GM12878 (cell line): ENCODE data around the gene ESPNL. TPM values are rescaled to one million over a fixed set of nuclear protein-coding genes. Genes with fewer than 3 reads are reported as not detected.

ENCODE experiments used
- ATAC-seq: fragments of 200-7000 bp; cut with Tn5 transposase; 3 replicates; pipeline ENCODE4 v1.9.1; 2020; ENCODE audit warnings: mild to moderate bottlenecking, moderate library complexity
- BruUV-seq: library from RNA; stranded (reverse); fragments of 400-500 nt; replicated peaks from 2 replicates; lab custom pipeline; 2021; lab: Mats Ljungman, UMichigan
- CTCF ChIA-PET: fragments of 300-600 bp; sonication (Branson Sonifier 250); formaldehyde crosslinking; extraction: SDS; loops from one replicate; lab custom pipeline; 2021; ENCODE audit warnings: inconsistent platforms; lab: Yijun Ruan, JAX
- POLR2A ChIA-PET: fragments of 350-600 bp; formaldehyde crosslinking; extraction: SDS; loops from one replicate; lab custom pipeline; 2021; ENCODE audit warnings: inconsistent platforms; lab: Charles Lee
- RAD21 ChIA-PET: fragments of 300-600 bp; sonication (Branson Sonifier 250); formaldehyde crosslinking; loops from one replicate; lab custom pipeline; 2023; ENCODE audit warnings: antibody characterized with exemption; ENCODE audit not compliant: unreplicated experiment; lab: Charles Lee
- SMC1A ChIA-PET: fragments of 300-600 bp; sonication (Branson Sonifier 250); formaldehyde crosslinking; loops from one replicate; lab custom pipeline; 2023; ENCODE audit not compliant: unreplicated experiment, uncharacterized antibody; lab: Charles Lee
- DNase-seq: peaks from one replicate; pipeline ENCODE4 v3.0.0-alpha.2; 2011; ENCODE audit warnings: low read depth, low spot score
- FAIRE-seq: peaks from 3 replicates; lab custom pipeline; 2011; peaks lifted over from hg19 to GRCh38; lab: Jason Lieb, UNC
- H2AFZ ChIP-seq: 2 replicates; pipeline ENCODE4 v1.6.0; 2011; ENCODE audit warnings: low read depth, low read length, control low read depth; ENCODE audit not compliant: control insufficient read depth
- H3K27ac ChIP-seq: 2 replicates; pipeline ENCODE4 v1.5.1; 2011; ENCODE audit warnings: control low read depth; ENCODE audit not compliant: control insufficient read depth, insufficient read depth
- H3K27me3 ChIP-seq, 2 experiments: replicated peaks in 1 of 2; 2 replicates each; pipeline versions ENCODE4 v1.6.0 to v1.6.1; 2011; ENCODE audit warnings: low read length in 1 of 2; ENCODE audit not compliant: control insufficient read depth in 2 of 2, insufficient read depth in 2 of 2
- H3K36me3 ChIP-seq, 2 experiments: 2 replicates each; pipeline ENCODE4 v1.5.1; 2011; ENCODE audit warnings: low read length in 1 of 2; ENCODE audit not compliant: control insufficient read depth in 2 of 2, insufficient read depth in 2 of 2
- H3K4me1 ChIP-seq: 2 replicates; pipeline ENCODE4 v1.6.1; 2011; ENCODE audit warnings: mild to moderate bottlenecking, low read length, moderate library complexity, mixed read lengths; ENCODE audit not compliant: control insufficient read depth, insufficient read depth
- H3K4me2 ChIP-seq: 2 replicates; pipeline ENCODE4 v1.6.0; 2011; ENCODE audit warnings: control low read depth; ENCODE audit not compliant: control insufficient read depth, insufficient read depth
- H3K4me3 ChIP-seq: fragments of 200-600 bp; sonication (generic); 2 replicates; pipeline ENCODE4 v1.5.1; 2016
- H3K79me2 ChIP-seq: 2 replicates; pipeline ENCODE4 v1.6.0; 2011; ENCODE audit warnings: low read length; ENCODE audit not compliant: control insufficient read depth, insufficient read depth
- H3K9ac ChIP-seq: 2 replicates; pipeline ENCODE4 v1.8.0; 2011; ENCODE audit warnings: low read length, control low read depth, mixed read lengths; ENCODE audit not compliant: control insufficient read depth, insufficient read depth
- H3K9me3 ChIP-seq: replicated peaks from 3 replicates; pipeline ENCODE4 v1.5.1; 2011; ENCODE audit warnings: mild to moderate bottlenecking, low read length; ENCODE audit not compliant: control insufficient read depth, insufficient read depth
- H4K20me1 ChIP-seq: 2 replicates; pipeline ENCODE4 v1.6.0; 2011; ENCODE audit not compliant: control insufficient read depth, insufficient read depth
- BACH1 ChIP-seq: fragments of 450-650 bp; IDR thresholded peaks from 2 replicates; pipeline ENCODE4 v1.6.1; 2017; ENCODE audit warnings: mild to moderate bottlenecking, borderline replicate concordance
- CBX3 ChIP-seq: fragments of 200-600 bp; sonication (generic); IDR thresholded peaks from 2 replicates; pipeline ENCODE4 v1.6.1; 2016; ENCODE audit warnings: low read depth, borderline replicate concordance
- CBX5 ChIP-seq: sonication (generic); IDR thresholded peaks from 2 replicates; pipeline ENCODE4 v1.6.1; 2016; ENCODE audit warnings: low read depth, moderate library complexity, mild to moderate bottlenecking, inconsistent platforms
- EZH2 ChIP-seq: IDR thresholded peaks from 2 replicates; pipeline ENCODE4 v1.6.1; 2012; ENCODE audit warnings: low read depth, mild to moderate bottlenecking, control low read depth, inconsistent platforms, low read length, borderline replicate concordance; ENCODE audit not compliant: control insufficient read depth
- FOS ChIP-seq: IDR thresholded peaks from 3 replicates; pipeline ENCODE4 v1.6.1; 2011; ENCODE audit warnings: borderline replicate concordance; ENCODE audit not compliant: insufficient read length; ENCODE audit errors: extremely low read depth
- JUND ChIP-seq: IDR thresholded peaks from 2 replicates; pipeline ENCODE4 v1.6.1; 2012; ENCODE audit warnings: low read depth, mild to moderate bottlenecking, low read length, improper control_type of control experiment, moderate library complexity
- NR2C2 ChIP-seq: IDR thresholded peaks from 2 replicates; pipeline ENCODE4 v1.6.1; 2011; ENCODE audit warnings: borderline replicate concordance, low read depth; ENCODE audit not compliant: control insufficient read depth, insufficient read length
- PAX5 ChIP-seq: IDR thresholded peaks from 2 replicates; pipeline ENCODE4 v1.6.1; 2011; ENCODE audit warnings: low read depth, low read length, borderline replicate concordance
- PBX3 ChIP-seq: IDR thresholded peaks from 2 replicates; pipeline ENCODE4 v1.6.1; 2011; ENCODE audit warnings: mild to moderate bottlenecking, low read depth, low read length, moderate library complexity; ENCODE audit not compliant: insufficient replicate concordance
- RAD21 ChIP-seq: IDR thresholded peaks from 2 replicates; pipeline ENCODE4 v1.6.1; 2011; ENCODE audit warnings: mild to moderate bottlenecking, low read depth, low read length, moderate library complexity; ENCODE audit not compliant: insufficient read depth
- TBL1XR1 ChIP-seq: IDR thresholded peaks from 2 replicates; pipeline ENCODE4 v1.6.1; 2012; ENCODE audit warnings: low read depth, low read length, improper control_type of control experiment
- YBX1 ChIP-seq: fragments of 450-650 bp; IDR thresholded peaks from 2 replicates; pipeline ENCODE4 v1.6.1; 2016; ENCODE audit warnings: antibody characterized with exemption
- ZNF274 ChIP-seq: IDR thresholded peaks from one replicate; pipeline ENCODE4 v1.8.0; 2011; ENCODE audit not compliant: insufficient read length, insufficient read depth
- WGBS: methylation state at CpG from one replicate; pipeline ENCODE4 v1.1.6; 2016; ENCODE audit warnings: low lambda C conversion rate; ENCODE audit not compliant: insufficient replicate concordance, insufficient coverage; ENCODE audit errors: missing lambda C conversion rate; 5-methylcytosine and 5-hydroxymethylcytosine counted together
- in situ Hi-C: fragments of 300-500 bp; cut with MboI; formaldehyde crosslinking; loops from 9 replicates; pipeline ENCODE4 v1.14.3; 2018; ENCODE audit warnings: mixed read lengths
- intact Hi-C: fragments of 100-400 bp; cut with micrococcal nuclease; formaldehyde crosslinking; loops from one replicate; pipeline ENCODE4 v1.14.2; 2022; ENCODE audit not compliant: unreplicated experiment
- polyA plus RNA-seq, 11 experiments: library from polyadenylated mRNA; depleted of rRNA in 4 of 11; unstranded in 6 of 11; stranded (reverse) in 5 of 11; fragments of >200 nt; fragmentation: Nextera tagmentation in 4 of 11; fragmentation: Illumina TruSeq in 1 of 11; extraction: Ambion mirVana in 4 of 11; extraction: Trizol in 1 of 11; gene quantifications; 1 replicate in 1 of 11; 2 replicates in 10 of 11; pipeline versions ENCODE4 v1.2.1 to v1.2.3, GENCODE V29; 2011 to 2016; ENCODE audit warnings: inconsistent platforms in 2 of 11, missing spikeins in 2 of 11, low read depth in 1 of 11
- total RNA-seq, 4 experiments: library from RNA; depleted of rRNA in 3 of 4; stranded (reverse); fragments of >200 nt in 3 of 4; fragmentation: Illumina TruSeq in 1 of 4; extraction: Trizol in 1 of 4; gene quantifications; 2 replicates each; pipeline versions ENCODE4 v1.2.1 to v1.2.3, GENCODE V29; 2013 to 2021
- TF ChIP-seq, protein P1 (sequence below): fragments of 450-650 bp; IDR thresholded peaks from 2 replicates; pipeline ENCODE4 v1.6.1; 2018; ENCODE audit warnings: mild to moderate bottlenecking, low read depth, moderate library complexity; ENCODE audit not compliant: partially characterized antibody
- TF ChIP-seq, protein P2 (sequence below): fragments of 450-650 bp; formaldehyde crosslinking; IDR thresholded peaks from 2 replicates; pipeline ENCODE4 v1.5.0; 2022; ENCODE audit warnings: mild to moderate bottlenecking, missing genetic modification characterization

Gene ESPNL
- total and polyA plus RNA-seq, 10 of the 15 experiments (the other 5 are each of a cell fraction or from before 2014, with no cell fraction given): 0.05 to 0.94 (median 0.36) TPM; not detected in 3

- ChIA-PET SMC1A (no interaction called here), POLR2A (no interaction called here)
- in situ Hi-C loops: no loop called here
- H3K36me3 ChIP-seq: peaks cover 1 to 2% of the 10 kb centered on the region in 2 experiments; a peak in 3 of 4 replicates
- no peaks in the 10 kb centered on the region for H4K20me1 ChIP-seq
- H3K27ac ChIP-seq: no peak overlapping the region
- H3K4me3 ChIP-seq: no peak overlapping the region
- H3K9me3 ChIP-seq: no peaks in the 10 kb centered on the region
- no peak for ATAC-seq
- no peak overlapping the region for H3K9ac ChIP-seq
- no peak overlapping the region for H2AFZ ChIP-seq
- TF ChIP-seq NR2C2 (no peak), JUND (no peak), CBX3 (no peak), FOS (no peak), EZH2 (no peak), RAD21 (no peak), PBX3 (no peak), ZNF274 (no peak), TBL1XR1 (no peak), CBX5 (no peak), YBX1 (no peak), PAX5 (no peak), BACH1 (no peak)
- TF ChIP-seq, protein P1, sequence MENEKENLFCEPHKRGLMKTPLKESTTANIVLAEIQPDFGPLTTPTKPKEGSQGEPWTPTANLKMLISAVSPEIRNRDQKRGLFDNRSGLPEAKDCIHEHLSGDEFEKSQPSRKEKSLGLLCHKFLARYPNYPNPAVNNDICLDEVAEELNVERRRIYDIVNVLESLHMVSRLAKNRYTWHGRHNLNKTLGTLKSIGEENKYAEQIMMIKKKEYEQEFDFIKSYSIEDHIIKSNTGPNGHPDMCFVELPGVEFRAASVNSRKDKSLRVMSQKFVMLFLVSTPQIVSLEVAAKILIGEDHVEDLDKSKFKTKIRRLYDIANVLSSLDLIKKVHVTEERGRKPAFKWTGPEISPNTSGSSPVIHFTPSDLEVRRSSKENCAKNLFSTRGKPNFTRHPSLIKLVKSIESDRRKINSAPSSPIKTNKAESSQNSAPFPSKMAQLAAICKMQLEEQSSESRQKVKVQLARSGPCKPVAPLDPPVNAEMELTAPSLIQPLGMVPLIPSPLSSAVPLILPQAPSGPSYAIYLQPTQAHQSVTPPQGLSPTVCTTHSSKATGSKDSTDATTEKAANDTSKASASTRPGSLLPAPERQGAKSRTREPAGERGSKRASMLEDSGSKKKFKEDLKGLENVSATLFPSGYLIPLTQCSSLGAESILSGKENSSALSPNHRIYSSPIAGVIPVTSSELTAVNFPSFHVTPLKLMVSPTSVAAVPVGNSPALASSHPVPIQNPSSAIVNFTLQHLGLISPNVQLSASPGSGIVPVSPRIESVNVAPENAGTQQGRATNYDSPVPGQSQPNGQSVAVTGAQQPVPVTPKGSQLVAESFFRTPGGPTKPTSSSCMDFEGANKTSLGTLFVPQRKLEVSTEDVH: no peak
- TF ChIP-seq, protein P2, sequence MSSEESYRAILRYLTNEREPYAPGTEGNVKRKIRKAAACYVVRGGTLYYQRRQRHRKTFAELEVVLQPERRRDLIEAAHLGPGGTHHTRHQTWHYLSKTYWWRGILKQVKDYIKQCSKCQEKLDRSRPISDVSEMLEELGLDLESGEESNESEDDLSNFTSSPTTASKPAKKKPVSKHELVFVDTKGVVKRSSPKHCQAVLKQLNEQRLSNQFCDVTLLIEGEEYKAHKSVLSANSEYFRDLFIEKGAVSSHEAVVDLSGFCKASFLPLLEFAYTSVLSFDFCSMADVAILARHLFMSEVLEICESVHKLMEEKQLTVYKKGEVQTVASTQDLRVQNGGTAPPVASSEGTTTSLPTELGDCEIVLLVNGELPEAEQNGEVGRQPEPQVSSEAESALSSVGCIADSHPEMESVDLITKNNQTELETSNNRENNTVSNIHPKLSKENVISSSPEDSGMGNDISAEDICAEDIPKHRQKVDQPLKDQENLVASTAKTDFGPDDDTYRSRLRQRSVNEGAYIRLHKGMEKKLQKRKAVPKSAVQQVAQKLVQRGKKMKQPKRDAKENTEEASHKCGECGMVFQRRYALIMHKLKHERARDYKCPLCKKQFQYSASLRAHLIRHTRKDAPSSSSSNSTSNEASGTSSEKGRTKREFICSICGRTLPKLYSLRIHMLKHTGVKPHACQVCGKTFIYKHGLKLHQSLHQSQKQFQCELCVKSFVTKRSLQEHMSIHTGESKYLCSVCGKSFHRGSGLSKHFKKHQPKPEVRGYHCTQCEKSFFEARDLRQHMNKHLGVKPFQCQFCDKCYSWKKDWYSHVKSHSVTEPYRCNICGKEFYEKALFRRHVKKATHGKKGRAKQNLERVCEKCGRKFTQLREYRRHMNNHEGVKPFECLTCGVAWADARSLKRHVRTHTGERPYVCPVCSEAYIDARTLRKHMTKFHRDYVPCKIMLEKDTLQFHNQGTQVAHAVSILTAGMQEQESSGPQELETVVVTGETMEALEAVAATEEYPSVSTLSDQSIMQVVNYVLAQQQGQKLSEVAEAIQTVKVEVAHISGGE: no peak
- TF ChIP-seq, all 136 proteins: peak for 0
- no peak for DNase-seq
- H3K27me3 ChIP-seq: no peaks in the 10 kb centered on the region
- no peaks in the 10 kb centered on the region for H3K79me2 ChIP-seq
- ChIA-PET CTCF (no interaction called here), RAD21 (no interaction called here)
- no peak for FAIRE-seq
- H3K4me1 ChIP-seq: no peaks in the 10 kb centered on the region
- H3K4me2 ChIP-seq: no peak overlapping the region
- BruUV-seq: no TSS peak
- intact Hi-C loops: no loop called here
- 91% methylated on average over 16 of the region's 16 CpGs for WGBS
These were observed 8.6 kb upstream of the ESPNL start for GRCh38 chr2:238091436-238092060.
